Measurements from ENCODE around the gene TPP2. TPM values are rescaled to one million over a fixed set of nuclear protein-coding genes. Genes with fewer than 3 reads are reported as not detected.
A peak's percentile ranks its signal among the peaks of the same experiment; 100 is the strongest.

The TPP2 gene
- total and polyA plus RNA-seq, 2 experiments from 2014 or later: 15.0 to 47.3 TPM

- Histone ChIP-seq H3K4me2 (no peak overlapping the region), H3K9me3 (ENCODE audit: low read depth) (no peaks in the 10 kb centered on the region), H2AFZ (no peak overlapping the region), H3K27ac (no peak overlapping the region), H3K27me3 (peaks cover 18% of the 10 kb centered on the region), H3K36me3 (replicated peaks; ENCODE audit: insufficient read depth, low read depth) (no peaks in the 10 kb centered on the region), H4K20me1 (ENCODE audit: insufficient read depth, poor library complexity, severe bottlenecking) (no peaks in the 10 kb centered on the region), H3K4me3 (no peak overlapping the region), H3K4me1 (ENCODE audit: insufficient read depth) (peaks cover 3% of the 10 kb centered on the region), H3K9me2 (replicated peaks; ENCODE audit: insufficient read depth) (no peaks in the 10 kb centered on the region), H3K79me2 (no peaks in the 10 kb centered on the region)
- TF ChIP-seq, protein P1, sequence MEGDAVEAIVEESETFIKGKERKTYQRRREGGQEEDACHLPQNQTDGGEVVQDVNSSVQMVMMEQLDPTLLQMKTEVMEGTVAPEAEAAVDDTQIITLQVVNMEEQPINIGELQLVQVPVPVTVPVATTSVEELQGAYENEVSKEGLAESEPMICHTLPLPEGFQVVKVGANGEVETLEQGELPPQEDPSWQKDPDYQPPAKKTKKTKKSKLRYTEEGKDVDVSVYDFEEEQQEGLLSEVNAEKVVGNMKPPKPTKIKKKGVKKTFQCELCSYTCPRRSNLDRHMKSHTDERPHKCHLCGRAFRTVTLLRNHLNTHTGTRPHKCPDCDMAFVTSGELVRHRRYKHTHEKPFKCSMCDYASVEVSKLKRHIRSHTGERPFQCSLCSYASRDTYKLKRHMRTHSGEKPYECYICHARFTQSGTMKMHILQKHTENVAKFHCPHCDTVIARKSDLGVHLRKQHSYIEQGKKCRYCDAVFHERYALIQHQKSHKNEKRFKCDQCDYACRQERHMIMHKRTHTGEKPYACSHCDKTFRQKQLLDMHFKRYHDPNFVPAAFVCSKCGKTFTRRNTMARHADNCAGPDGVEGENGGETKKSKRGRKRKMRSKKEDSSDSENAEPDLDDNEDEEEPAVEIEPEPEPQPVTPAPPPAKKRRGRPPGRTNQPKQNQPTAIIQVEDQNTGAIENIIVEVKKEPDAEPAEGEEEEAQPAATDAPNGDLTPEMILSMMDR (IDR thresholded peaks at IDR 0.05; ENCODE audit: poor library complexity): no peak
- TF ChIP-seq EZH2phosphoT487 (IDR thresholded peaks at IDR 0.05; ENCODE audit: low read depth, severe bottlenecking, unreplicated experiment) (no peak), EZH2 (IDR thresholded peaks at IDR 0.05; ENCODE audit: borderline replicate concordance) (no peak)
- 75% methylated on average over 2 of the region's 2 CpGs for WGBS (ENCODE audit: low lambda C conversion rate, missing lambda C conversion rate)
- DNase-seq (ENCODE audit: low spot score): no peak
Measured at GRCh38 chr13:102587916-102588315, 8.9 kb upstream of the TPP2 start.

GRCh38 chr13:102589301-102589822 is 7.4 kb upstream of the TPP2 start:
- no peaks in the 10 kb centered on the region for H3K9me3 ChIP-seq (ENCODE audit: low read depth)
- H3K9me2 ChIP-seq (replicated peaks; ENCODE audit: insufficient read depth): no peaks in the 10 kb centered on the region
- H3K79me2 ChIP-seq: no peaks in the 10 kb centered on the region
- no peak overlapping the region for H3K4me2 ChIP-seq
- no peak overlapping the region for H2AFZ ChIP-seq
- WGBS (ENCODE audit: low lambda C conversion rate, missing lambda C conversion rate): 78% methylated on average over 7 of the region's 7 CpGs
- H4K20me1 ChIP-seq (ENCODE audit: insufficient read depth, poor library complexity, severe bottlenecking): no peaks in the 10 kb centered on the region
- H3K4me1 ChIP-seq (ENCODE audit: insufficient read depth): peaks cover 3% of the 10 kb centered on the region
- H3K36me3 ChIP-seq (replicated peaks; ENCODE audit: insufficient read depth, low read depth): no peaks in the 10 kb centered on the region
- H3K27me3 ChIP-seq: peaks cover 7% of the 10 kb centered on the region
- no peak for DNase-seq (ENCODE audit: low spot score)
- no peak overlapping the region for H3K4me3 ChIP-seq
- no peak overlapping the region for H3K27ac ChIP-seq
- no peak for TF ChIP-seq EZH2 (IDR thresholded peaks at IDR 0.05; ENCODE audit: borderline replicate concordance)
- TF ChIP-seq, protein P1 (IDR thresholded peaks at IDR 0.05; ENCODE audit: poor library complexity): no peak
- no peak for TF ChIP-seq EZH2phosphoT487 (IDR thresholded peaks at IDR 0.05; ENCODE audit: low read depth, severe bottlenecking, unreplicated experiment)

DNA sequence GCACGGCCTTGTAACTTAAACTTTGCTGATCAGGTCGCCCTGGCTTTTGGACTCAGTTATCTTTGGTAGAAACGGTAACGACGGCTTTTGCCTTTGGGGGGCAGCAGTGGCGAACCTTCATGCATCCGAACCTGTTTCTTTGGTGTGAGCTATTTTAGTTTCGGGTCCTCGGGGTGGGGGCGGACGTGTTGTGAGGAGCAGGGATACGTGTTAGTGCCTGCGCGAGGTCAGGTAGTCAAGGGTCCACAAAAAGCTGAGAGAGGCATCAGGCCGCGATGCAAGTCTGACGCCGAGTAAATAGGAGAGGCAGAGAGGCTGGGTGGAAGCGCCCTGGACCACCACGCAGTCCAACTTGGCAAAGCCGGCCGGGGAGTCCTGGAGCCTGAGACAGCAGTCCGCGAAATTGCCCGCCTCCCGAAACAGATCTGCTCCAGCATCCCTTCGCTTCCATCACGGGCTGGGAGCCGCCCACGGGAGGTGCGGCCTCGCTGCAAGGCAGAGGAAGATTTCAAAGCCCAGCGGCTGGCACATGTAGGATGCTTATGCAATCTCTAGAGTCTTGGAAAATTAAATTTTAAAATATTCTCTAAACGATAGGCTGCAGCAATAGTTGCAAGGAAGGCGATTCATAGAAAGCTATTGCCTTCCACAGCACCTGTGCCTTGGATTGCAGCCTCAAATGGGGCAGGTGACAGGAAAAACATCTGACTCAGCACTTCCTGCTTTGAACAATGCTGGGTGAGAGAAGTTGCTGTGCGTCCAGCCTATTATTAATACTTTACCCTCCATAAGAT is 4.6 kb upstream of the TPP2 start:
- H3K4me1 ChIP-seq (ENCODE audit: insufficient read depth): peaks cover 10% of the 10 kb centered on the region
- H3K36me3 ChIP-seq (replicated peaks; ENCODE audit: insufficient read depth, low read depth): no peaks in the 10 kb centered on the region
- H3K79me2 ChIP-seq: peaks cover 14% of the 10 kb centered on the region
- peak overlapping the region; percentile 86 for H3K4me2 ChIP-seq
- no peaks in the 10 kb centered on the region for H3K9me2 ChIP-seq (replicated peaks; ENCODE audit: insufficient read depth)
- H4K20me1 ChIP-seq (ENCODE audit: insufficient read depth, poor library complexity, severe bottlenecking): no peaks in the 10 kb centered on the region
- no peaks in the 10 kb centered on the region for H3K27me3 ChIP-seq
- WGBS (ENCODE audit: low lambda C conversion rate, missing lambda C conversion rate): 3% methylated on average over 36 of the region's 36 CpGs
- peak overlapping the region; percentile 87 for H2AFZ ChIP-seq
- no peaks in the 10 kb centered on the region for H3K9me3 ChIP-seq (ENCODE audit: low read depth)
- peak overlapping the region; percentile 52 for H3K4me3 ChIP-seq
- DNase-seq (ENCODE audit: low spot score): peak; percentile 83
- TF ChIP-seq EZH2phosphoT487 (IDR thresholded peaks at IDR 0.05; ENCODE audit: low read depth, severe bottlenecking, unreplicated experiment) (no peak), EZH2 (IDR thresholded peaks at IDR 0.05; ENCODE audit: borderline replicate concordance) (peak; percentile 20)
- TF ChIP-seq, protein P1 (IDR thresholded peaks at IDR 0.05; ENCODE audit: poor library complexity): peak; percentile 78
- H3K27ac ChIP-seq: peak overlapping the region; percentile 33
